GM18909 (cell line): Measurements from ENCODE around the gene CASP7.

Source experiments
- ATAC-seq: cut with Tn5 transposase; IDR thresholded peaks from one replicate; pipeline ENCODE4 v1.9.1; 2021; ENCODE audit warnings: mild to moderate bottlenecking; ENCODE audit not compliant: unreplicated experiment, poor library complexity

Gene CASP7

GRCh38 chr10:113711142-113711541 lies 31.4 kb downstream of the CASP7 start:
- ATAC-seq = no peak

GRCh38 chr10:113712024-113712423 lies 32.3 kb downstream of the CASP7 start:
- ATAC-seq = no peak

- ATAC-seq = no peak
These were observed 33.3 kb downstream of the CASP7 start for GRCh38 chr10:113712755-113713639.

- no peak for ATAC-seq
These were observed 33.9 kb downstream of the CASP7 start for GRCh38 chr10:113713640-113713982.

- ATAC-seq = no peak
These were observed 36.6 kb downstream of the CASP7 start for GRCh38 chr10:113716109-113716910.

GRCh38 chr10:113718969-113719822 lies 39.5 kb downstream of the CASP7 start:
- no peak for ATAC-seq

GRCh38 chr10:113720386-113720785 lies 40.7 kb downstream of the CASP7 start:
- no peak for ATAC-seq

- ATAC-seq = no peak
These were observed 52.6 kb downstream of the CASP7 start for GRCh38 chr10:113732160-113732881.

- no peak for ATAC-seq
These were observed 53.3 kb downstream of the CASP7 start for GRCh38 chr10:113732966-113733365.

GRCh38 chr10:113733635-113734034 lies 53.9 kb downstream of the CASP7 start:
- ATAC-seq = no peak

- ATAC-seq = peak; percentile 90
These were observed 56.2 kb downstream of the CASP7 start for GRCh38 chr10:113735913-113736312.

- ATAC-seq = no peak
These were observed 56.9 kb downstream of the CASP7 start for GRCh38 chr10:113736576-113736975.

- ATAC-seq = no peak
These were observed 59.3 kb downstream of the CASP7 start for GRCh38 chr10:113739031-113739430.

GRCh38 chr10:113739577-113739976 lies 59.9 kb downstream of the CASP7 start:
- ATAC-seq = no peak

- no peak for ATAC-seq
These were observed 61.1 kb downstream of the CASP7 start for GRCh38 chr10:113740850-113741249.

GRCh38 chr10:113742466-113742865 lies 62.8 kb downstream of the CASP7 start:
- no peak for ATAC-seq

- no peak for ATAC-seq
These were observed 63.9 kb downstream of the CASP7 start for GRCh38 chr10:113743594-113743993.

GRCh38 chr10:113745374-113745773 lies 65.7 kb downstream of the CASP7 start:
- ATAC-seq = no peak

GRCh38 chr10:113746217-113746957 lies 66.7 kb downstream of the CASP7 start:
- no peak for ATAC-seq
